NOMO-1 (cell line): ENCODE results near the gene EIF2AK2.
A peak's percentile ranks its signal among the peaks of the same experiment; 100 is the strongest.

ENCODE experiments used
- DNase-seq, 2 experiments: peaks; one replicate each; lab custom pipeline; 2025; ENCODE audit not compliant: unreplicated experiment in 2 of 2; lab: John Stamatoyannopoulos, UW

The EIF2AK2 gene

GRCh38 chr2:37105150-37105549 lies 51.6 kb downstream of the EIF2AK2 start:
- no peak for DNase-seq

- no peak for DNase-seq
Measured at GRCh38 chr2:37104178-37104577, 52.6 kb downstream of the EIF2AK2 start.

GRCh38 chr2:37102588-37102987 lies 54.2 kb downstream of the EIF2AK2 start:
- no peak for DNase-seq

GRCh38 chr2:37100054-37100453 lies 56.7 kb downstream of the EIF2AK2 start:
- no peak for DNase-seq

GRCh38 chr2:37098416-37099118 lies 58.2 kb downstream of the EIF2AK2 start:
- no peak for DNase-seq

- DNase-seq = no peak
Measured at GRCh38 chr2:37096568-37096967, 60.2 kb downstream of the EIF2AK2 start.

- DNase-seq = peak in 1 of 2 experiments; percentile 11
Measured at GRCh38 chr2:37091873-37092272, 64.9 kb downstream of the EIF2AK2 start.

GRCh38 chr2:37090019-37090477 lies 66.7 kb downstream of the EIF2AK2 start:
- DNase-seq = peak; percentile 57 to 89

- peak in 1 of 2 experiments; percentile 54 for DNase-seq
Measured at GRCh38 chr2:37085731-37086147, 71.0 kb downstream of the EIF2AK2 start.

- no peak for DNase-seq
Measured at GRCh38 chr2:37084797-37085196, 72.0 kb downstream of the EIF2AK2 start.

GRCh38 chr2:37083873-37084794 lies 72.6 kb downstream of the EIF2AK2 start, which contains the start of the genes GPATCH11 and HEATR5B:
GPATCH11 (plus strand) TSS chr2:37084518; CDS start chr2:37088382, 3,864 bp downstream.
HEATR5B (minus strand) TSS chr2:37084372; CDS start chr2:37083414, 958 bp downstream.
- peak; percentile 81 to 92 for DNase-seq

GRCh38 chr2:37080689-37081088 lies 76.1 kb downstream of the EIF2AK2 start:
- peak in 1 of 2 experiments; percentile 37 for DNase-seq

GRCh38 chr2:37080266-37080665 lies 76.5 kb downstream of the EIF2AK2 start:
- DNase-seq = peak in 1 of 2 experiments; percentile 31

- no peak for DNase-seq
Measured at GRCh38 chr2:37070931-37071330, 85.8 kb downstream of the EIF2AK2 start.

GRCh38 chr2:37068686-37069085 lies 88.1 kb downstream of the EIF2AK2 start:
- no peak for DNase-seq

- DNase-seq = no peak
Measured at GRCh38 chr2:37061776-37062175, 95.0 kb downstream of the EIF2AK2 start.

- DNase-seq = no peak
Measured at GRCh38 chr2:37061013-37061711, 95.6 kb downstream of the EIF2AK2 start.

GRCh38 chr2:37060446-37060845 lies 96.3 kb downstream of the EIF2AK2 start:
- DNase-seq = no peak

GRCh38 chr2:37059841-37060240 lies 96.9 kb downstream of the EIF2AK2 start:
- no peak for DNase-seq

- peak in 1 of 2 experiments; percentile 24 for DNase-seq
Measured at GRCh38 chr2:37052600-37053332, 104.0 kb downstream of the EIF2AK2 start.
